Measurements from ENCODE around the gene PPP1R3G. TPM values are rescaled to one million over a fixed set of nuclear protein-coding genes. Genes with fewer than 3 reads are reported as not detected.

The PPP1R3G gene
- total RNA-seq, 1 experiment from 2014 or later, result 0.44 TPM

DNA sequence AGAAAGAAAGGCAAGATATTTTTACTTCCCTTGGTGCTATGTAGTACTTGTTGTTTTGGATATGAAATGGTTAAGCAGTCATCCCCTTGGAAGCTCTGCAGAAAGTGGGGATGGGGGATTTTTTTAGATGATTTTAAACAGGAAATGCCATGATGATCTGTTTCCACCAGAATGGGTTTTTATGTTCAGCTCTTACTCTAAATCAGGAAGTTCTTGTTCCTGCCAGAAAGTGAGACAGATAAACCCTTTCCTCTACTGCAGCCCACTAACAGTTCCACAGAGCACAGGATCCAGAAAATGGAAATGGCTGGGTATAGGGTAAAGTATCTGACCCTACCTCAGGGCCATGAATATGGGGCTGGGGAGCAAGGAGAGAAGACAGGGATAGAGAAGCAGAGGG, 32.1 kb upstream of the PPP1R3G start:
- Histone ChIP-seq H3K27me3 (ENCODE audit: control insufficient read depth, insufficient read depth, low read length) (no peaks in the 10 kb centered on the region; the same call in 1 of the 2 replicates), H3K36me3 (ENCODE audit: control insufficient read depth, insufficient read depth, low read length) (no peaks in the 10 kb centered on the region), H3K27ac (ENCODE audit: low read length) (no peak overlapping the region), H3K4me3 (ENCODE audit: low read depth in 2 of 2, low read length in 2 of 2) (no peak overlapping the region), H3K4me1 (ENCODE audit: control insufficient read depth, insufficient read depth, low read length) (no peaks in the 10 kb centered on the region), H3K9me3 (ENCODE audit: control insufficient read depth, insufficient read depth, low read depth, low read length) (peaks cover 13% of the 10 kb centered on the region; the same call in 1 of the 2 replicates)
- ATAC-seq (no peak), DNase-seq (ENCODE audit: low read depth, low spot score) (no peak)
- CTCF ChIA-PET, result no interaction called here
- no TSS peak for BruUV-seq (replicated peaks)
- TF ChIP-seq REST (IDR thresholded peaks at IDR 0.05; ENCODE audit: insufficient read depth in 1 of 2, low read depth in 2 of 2, low read length in 1 of 2) (no peak), POLR2AphosphoS5 (IDR thresholded peaks at IDR 0.05; ENCODE audit: low read depth, low read length) (no peak), TCF7L2 (IDR thresholded peaks at IDR 0.05; ENCODE audit: low read depth, low read length) (no peak), SIN3A (IDR thresholded peaks at IDR 0.05; ENCODE audit: borderline replicate concordance, insufficient read depth, low read depth, low read length) (no peak)
- TF ChIP-seq, protein P1, sequence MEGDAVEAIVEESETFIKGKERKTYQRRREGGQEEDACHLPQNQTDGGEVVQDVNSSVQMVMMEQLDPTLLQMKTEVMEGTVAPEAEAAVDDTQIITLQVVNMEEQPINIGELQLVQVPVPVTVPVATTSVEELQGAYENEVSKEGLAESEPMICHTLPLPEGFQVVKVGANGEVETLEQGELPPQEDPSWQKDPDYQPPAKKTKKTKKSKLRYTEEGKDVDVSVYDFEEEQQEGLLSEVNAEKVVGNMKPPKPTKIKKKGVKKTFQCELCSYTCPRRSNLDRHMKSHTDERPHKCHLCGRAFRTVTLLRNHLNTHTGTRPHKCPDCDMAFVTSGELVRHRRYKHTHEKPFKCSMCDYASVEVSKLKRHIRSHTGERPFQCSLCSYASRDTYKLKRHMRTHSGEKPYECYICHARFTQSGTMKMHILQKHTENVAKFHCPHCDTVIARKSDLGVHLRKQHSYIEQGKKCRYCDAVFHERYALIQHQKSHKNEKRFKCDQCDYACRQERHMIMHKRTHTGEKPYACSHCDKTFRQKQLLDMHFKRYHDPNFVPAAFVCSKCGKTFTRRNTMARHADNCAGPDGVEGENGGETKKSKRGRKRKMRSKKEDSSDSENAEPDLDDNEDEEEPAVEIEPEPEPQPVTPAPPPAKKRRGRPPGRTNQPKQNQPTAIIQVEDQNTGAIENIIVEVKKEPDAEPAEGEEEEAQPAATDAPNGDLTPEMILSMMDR (IDR thresholded peaks at IDR 0.05), result no peak
- in situ Hi-C loops (cut with HindIII; ENCODE audit: low pct_unique_long_range_greater_than_20kb, low sequenced_read_pairs), result no loop called here
- POLR2A ChIA-PET, result no interaction called here
- intact Hi-C loops (cut with micrococcal nuclease; ENCODE audit: unreplicated experiment), result no loop called here

GRCh38 chr6:5053864-5054244, 31.3 kb upstream of the PPP1R3G start:
- DNase-seq (ENCODE audit: low read depth, low spot score) (no peak), ATAC-seq (no peak)
- in situ Hi-C loops (cut with HindIII; ENCODE audit: low pct_unique_long_range_greater_than_20kb, low sequenced_read_pairs), result no loop called here
- ChIA-PET POLR2A (no interaction called here), CTCF (no interaction called here)
- no peaks in the 10 kb centered on the region for H3K4me1 ChIP-seq (ENCODE audit: control insufficient read depth, insufficient read depth, low read length)
- intact Hi-C loops (cut with micrococcal nuclease; ENCODE audit: unreplicated experiment), result no loop called here
- H3K9me3 ChIP-seq (ENCODE audit: control insufficient read depth, insufficient read depth, low read depth, low read length), result peaks cover 13% of the 10 kb centered on the region; the same call in 1 of the 2 replicates
- no peaks in the 10 kb centered on the region for H3K36me3 ChIP-seq (ENCODE audit: control insufficient read depth, insufficient read depth, low read length)
- no peaks in the 10 kb centered on the region; the same call in 1 of the 2 replicates for H3K27me3 ChIP-seq (ENCODE audit: control insufficient read depth, insufficient read depth, low read length)
- BruUV-seq (replicated peaks), result no TSS peak
- no peak overlapping the region for H3K4me3 ChIP-seq (ENCODE audit: low read depth in 2 of 2, low read length in 2 of 2)
- TF ChIP-seq POLR2AphosphoS5 (IDR thresholded peaks at IDR 0.05; ENCODE audit: low read depth, low read length) (no peak), SIN3A (IDR thresholded peaks at IDR 0.05; ENCODE audit: borderline replicate concordance, insufficient read depth, low read depth, low read length) (no peak)
- H3K27ac ChIP-seq (ENCODE audit: low read length), result no peak overlapping the region

- H3K27ac ChIP-seq (ENCODE audit: low read length), result no peak overlapping the region
- in situ Hi-C loops (cut with HindIII; ENCODE audit: low pct_unique_long_range_greater_than_20kb, low sequenced_read_pairs), result no loop called here
- TF ChIP-seq SIN3A (IDR thresholded peaks at IDR 0.05; ENCODE audit: borderline replicate concordance, insufficient read depth, low read depth, low read length) (no peak), TCF7L2 (IDR thresholded peaks at IDR 0.05; ENCODE audit: low read depth, low read length) (no peak), REST (IDR thresholded peaks at IDR 0.05; ENCODE audit: insufficient read depth in 1 of 2, low read depth in 2 of 2, low read length in 1 of 2) (no peak), POLR2AphosphoS5 (IDR thresholded peaks at IDR 0.05; ENCODE audit: low read depth, low read length) (no peak)
- TF ChIP-seq, protein P1 (IDR thresholded peaks at IDR 0.05), result no peak
- no peak for DNase-seq (ENCODE audit: low read depth, low spot score)
- no peak overlapping the region for H3K4me3 ChIP-seq (ENCODE audit: low read depth in 2 of 2, low read length in 2 of 2)
- ChIA-PET POLR2A (no interaction called here), CTCF (no interaction called here)
- no peaks in the 10 kb centered on the region for H3K36me3 ChIP-seq (ENCODE audit: control insufficient read depth, insufficient read depth, low read length)
- H3K9me3 ChIP-seq (ENCODE audit: control insufficient read depth, insufficient read depth, low read depth, low read length), result peaks cover 13% of the 10 kb centered on the region; the same call in 1 of the 2 replicates
- BruUV-seq (replicated peaks), result no TSS peak
- no peak for ATAC-seq
- no peaks in the 10 kb centered on the region for H3K4me1 ChIP-seq (ENCODE audit: control insufficient read depth, insufficient read depth, low read length)
- intact Hi-C loops (cut with micrococcal nuclease; ENCODE audit: unreplicated experiment), result no loop called here
- no peaks in the 10 kb centered on the region; the same call in 1 of the 2 replicates for H3K27me3 ChIP-seq (ENCODE audit: control insufficient read depth, insufficient read depth, low read length)
These were observed 30.8 kb upstream of the PPP1R3G start for GRCh38 chr6:5054245-5054873.
